Suprapubic skin (tissue), 4 donors: ENCODE results near the gene UNCX.

Experiments
- EP300 ChIP-seq: sonication (generic); formaldehyde crosslinking; IDR thresholded peaks from one replicate; pipeline ENCODE4 v1.6.1; 2017; ENCODE audit warnings: antibody characterized with exemption
- POLR2A ChIP-seq, 2 donors: fragments of 450-650 bp; IDR thresholded peaks; one replicate each; pipeline ENCODE4 v1.6.1; 2017; ENCODE audit warnings: antibody characterized with exemption in 2 of 2, mild to moderate bottlenecking in 2 of 2, moderate library complexity in 2 of 2
- POLR2AphosphoS5 ChIP-seq, 3 donors: sonication (generic); formaldehyde crosslinking; IDR thresholded peaks; one replicate each; pipeline ENCODE4 v1.6.1; 2017; ENCODE audit warnings: antibody characterized with exemption in 3 of 3
- TF ChIP-seq, protein P1 (sequence below), 2 donors: fragments of 200-600 bp in 1 of 2; fragments of 450-650 bp in 1 of 2; sonication (generic) in 1 of 2; IDR thresholded peaks; one replicate each; pipeline ENCODE4 v1.5.1; 2016 to 2019; ENCODE audit warnings: antibody characterized with exemption in 2 of 2, mild to moderate bottlenecking in 1 of 2, moderate library complexity in 1 of 2

DNA sequence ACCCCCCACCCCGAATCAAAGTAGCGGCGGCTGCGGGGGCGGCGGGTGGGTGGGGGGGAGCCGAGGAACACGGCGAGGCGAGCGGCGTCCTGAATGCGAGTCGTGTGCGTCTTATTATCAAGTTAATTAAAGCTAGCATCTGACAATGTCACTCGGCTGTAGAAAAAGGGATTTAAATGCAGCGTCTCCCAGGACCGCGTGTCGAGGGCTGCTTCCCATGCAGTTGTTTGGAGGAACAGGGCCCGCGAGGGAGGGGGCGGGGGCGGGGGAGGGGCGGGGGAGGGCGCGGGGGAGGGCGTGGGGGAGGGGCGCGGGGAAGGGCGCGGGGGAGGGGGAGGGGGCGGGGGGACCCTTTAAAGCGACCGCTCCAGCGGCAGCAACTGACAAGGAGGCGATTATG, 2.7 kb upstream of the UNCX start:
- TF ChIP-seq, protein P1, sequence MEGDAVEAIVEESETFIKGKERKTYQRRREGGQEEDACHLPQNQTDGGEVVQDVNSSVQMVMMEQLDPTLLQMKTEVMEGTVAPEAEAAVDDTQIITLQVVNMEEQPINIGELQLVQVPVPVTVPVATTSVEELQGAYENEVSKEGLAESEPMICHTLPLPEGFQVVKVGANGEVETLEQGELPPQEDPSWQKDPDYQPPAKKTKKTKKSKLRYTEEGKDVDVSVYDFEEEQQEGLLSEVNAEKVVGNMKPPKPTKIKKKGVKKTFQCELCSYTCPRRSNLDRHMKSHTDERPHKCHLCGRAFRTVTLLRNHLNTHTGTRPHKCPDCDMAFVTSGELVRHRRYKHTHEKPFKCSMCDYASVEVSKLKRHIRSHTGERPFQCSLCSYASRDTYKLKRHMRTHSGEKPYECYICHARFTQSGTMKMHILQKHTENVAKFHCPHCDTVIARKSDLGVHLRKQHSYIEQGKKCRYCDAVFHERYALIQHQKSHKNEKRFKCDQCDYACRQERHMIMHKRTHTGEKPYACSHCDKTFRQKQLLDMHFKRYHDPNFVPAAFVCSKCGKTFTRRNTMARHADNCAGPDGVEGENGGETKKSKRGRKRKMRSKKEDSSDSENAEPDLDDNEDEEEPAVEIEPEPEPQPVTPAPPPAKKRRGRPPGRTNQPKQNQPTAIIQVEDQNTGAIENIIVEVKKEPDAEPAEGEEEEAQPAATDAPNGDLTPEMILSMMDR (IDR thresholded peaks at IDR 0.05), result no peak
- TF ChIP-seq POLR2A (IDR thresholded peaks at IDR 0.05) (no peak), EP300 (no peak), POLR2AphosphoS5 (IDR thresholded peaks at IDR 0.05) (no peak)
